HG03139 (cell line): ENCODE results near the gene NDUFAF7.
A peak's percentile ranks its signal among the peaks of the same experiment; 100 is the strongest.
"Not testable (repeated sequence)": the region's sequence is repeated elsewhere in the genome, so short reads cannot be mapped to it uniquely, and the experiment has no call there.

Experiments used
- ATAC-seq: cut with Tn5 transposase; IDR thresholded peaks from one replicate; pipeline ENCODE4 v1.9.1; 2021; ENCODE audit not compliant: unreplicated experiment

NDUFAF7 gene, protein sequence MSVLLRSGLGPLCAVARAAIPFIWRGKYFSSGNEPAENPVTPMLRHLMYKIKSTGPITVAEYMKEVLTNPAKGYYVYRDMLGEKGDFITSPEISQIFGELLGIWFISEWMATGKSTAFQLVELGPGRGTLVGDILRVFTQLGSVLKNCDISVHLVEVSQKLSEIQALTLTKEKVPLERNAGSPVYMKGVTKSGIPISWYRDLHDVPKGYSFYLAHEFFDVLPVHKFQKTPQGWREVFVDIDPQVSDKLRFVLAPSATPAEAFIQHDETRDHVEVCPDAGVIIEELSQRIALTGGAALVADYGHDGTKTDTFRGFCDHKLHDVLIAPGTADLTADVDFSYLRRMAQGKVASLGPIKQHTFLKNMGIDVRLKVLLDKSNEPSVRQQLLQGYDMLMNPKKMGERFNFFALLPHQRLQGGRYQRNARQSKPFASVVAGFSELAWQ

GRCh38 chr2:37231241-37232130 is at the start of gene NDUFAF7, which contains the start of gene CEBPZ:
NDUFAF7 (plus strand) TSS chr2:37231658; CDS start chr2:37231706, 48 bp downstream.
CEBPZ (minus strand) TSS chr2:37231596; CDS start chr2:37231567, 29 bp downstream.
- ATAC-seq = peak; percentile 95

DNA sequence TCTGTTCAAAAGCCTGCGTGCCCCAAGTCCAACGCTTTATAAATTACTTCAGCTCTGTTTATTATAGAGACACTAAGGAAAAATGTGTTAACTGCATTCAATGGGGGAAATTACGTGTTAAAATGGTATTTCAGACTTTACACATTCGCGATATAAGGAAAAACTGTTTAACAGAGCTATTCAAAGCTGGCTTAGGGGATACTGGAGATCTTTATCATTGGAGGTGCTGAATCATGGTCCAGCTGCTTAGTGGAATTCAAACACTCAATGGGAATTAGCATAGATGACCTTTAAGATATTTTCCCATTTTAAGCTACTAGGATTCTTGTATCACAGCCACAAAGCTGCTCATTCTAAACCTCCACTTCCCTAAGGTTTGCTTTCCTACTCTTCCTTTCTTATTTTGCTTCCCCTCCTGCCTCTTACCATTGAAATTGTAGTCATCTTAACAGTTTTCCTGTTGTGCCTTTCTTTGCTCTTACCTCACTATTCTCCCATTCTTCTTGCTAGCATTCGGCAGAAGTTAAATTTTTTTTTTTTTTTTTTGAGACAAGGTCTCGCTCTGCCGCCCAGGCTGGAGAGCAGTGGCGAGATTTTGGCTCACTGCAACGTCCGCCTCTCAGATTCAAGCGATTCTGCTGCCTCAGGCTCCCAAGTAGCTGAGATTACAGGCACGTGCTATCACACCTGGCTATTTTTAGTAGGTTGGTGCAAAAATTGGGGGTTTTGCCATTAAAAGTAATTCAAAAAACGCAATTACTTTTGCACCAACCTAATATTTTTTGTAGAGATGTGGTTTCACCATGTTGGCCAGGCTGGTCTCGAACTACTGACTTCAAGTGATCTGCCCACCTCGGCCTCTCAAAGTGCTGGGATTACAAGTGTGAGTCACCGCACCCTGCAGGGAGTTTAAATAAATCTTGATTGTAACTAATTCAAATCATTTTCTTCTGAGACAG is 49.5 kb upstream of the NDUFAF7 start:
- no peak for ATAC-seq

DNA sequence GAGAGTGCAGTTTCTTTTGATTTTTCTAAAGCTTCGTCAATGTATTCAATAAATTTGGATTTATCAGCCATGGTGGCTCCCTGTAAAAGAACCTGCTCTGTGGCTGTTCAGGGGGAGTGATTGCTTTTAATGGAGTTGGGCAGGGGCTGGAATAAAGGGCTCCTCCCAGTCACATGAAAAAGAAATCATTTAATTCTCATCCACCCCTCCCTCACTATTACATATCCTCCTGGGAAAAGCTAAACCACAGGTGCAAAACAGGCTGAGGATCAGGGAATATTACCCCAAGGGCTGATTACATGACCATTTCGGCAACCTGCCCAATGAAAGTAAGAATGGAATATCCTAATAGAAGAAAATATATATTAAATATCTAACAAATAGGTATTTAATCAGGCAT is 42.9 kb upstream of the NDUFAF7 start, which contains the start of gene SULT6B1:
TSS of gene SULT6B1 (minus strand) at position 101 of the 400 bp plus-strand sequence. CDS start at position 71, 30 bp downstream.
- ATAC-seq = no peak

DNA sequence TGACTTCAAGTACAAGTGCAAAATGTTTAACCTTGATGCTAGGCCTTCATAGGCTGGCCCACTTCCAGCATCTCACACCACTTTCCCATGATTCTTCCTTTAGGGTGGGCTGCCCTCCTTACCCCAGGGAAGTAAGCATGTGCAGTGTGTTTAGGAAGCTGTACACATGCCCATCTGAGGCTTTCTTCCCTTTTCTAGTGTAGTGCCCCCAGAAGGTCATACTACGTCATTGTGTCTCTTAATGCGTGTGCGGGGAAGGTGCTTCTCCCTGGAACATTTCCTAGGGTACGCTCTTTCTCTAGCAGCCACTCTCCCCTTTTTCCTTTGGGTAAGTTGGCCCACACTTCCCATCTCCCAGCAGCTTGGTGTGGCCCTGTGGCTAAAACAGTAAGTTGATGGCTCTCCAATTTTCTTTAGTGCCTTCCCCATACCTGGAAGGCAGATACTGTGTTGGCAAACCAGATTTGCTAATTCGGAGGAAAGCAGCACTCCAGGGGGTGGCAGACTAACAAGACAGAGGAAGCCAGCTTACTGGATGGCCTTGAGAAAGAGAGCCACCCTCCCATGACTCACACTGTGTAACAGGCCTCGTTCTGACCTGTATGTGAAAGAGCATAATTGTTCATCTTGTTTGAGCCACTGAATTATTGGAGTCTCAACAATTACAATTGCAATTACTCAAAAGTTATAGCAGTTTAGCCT is 41.9 kb upstream of the NDUFAF7 start:
- ATAC-seq = no peak

DNA sequence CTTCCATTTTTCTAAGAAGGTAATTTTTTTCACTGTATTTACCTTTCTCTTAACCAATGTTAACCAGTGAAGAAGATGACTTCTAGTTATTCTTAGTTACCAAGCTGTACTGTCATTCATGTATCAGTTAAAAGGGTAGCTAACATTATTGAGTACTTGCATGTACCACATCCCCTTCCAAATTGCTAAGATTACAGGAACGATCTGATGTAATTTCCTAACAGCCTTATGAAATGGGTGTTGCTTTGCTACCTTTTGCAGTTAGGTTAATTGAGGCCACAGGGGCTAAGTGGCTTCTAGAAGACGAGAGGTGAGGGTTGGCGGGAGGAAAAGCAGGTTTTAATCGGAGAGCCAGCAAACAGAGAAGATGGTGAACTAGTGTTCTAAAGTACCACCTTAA is 41.2 kb upstream of the NDUFAF7 start:
- ATAC-seq = no peak

DNA sequence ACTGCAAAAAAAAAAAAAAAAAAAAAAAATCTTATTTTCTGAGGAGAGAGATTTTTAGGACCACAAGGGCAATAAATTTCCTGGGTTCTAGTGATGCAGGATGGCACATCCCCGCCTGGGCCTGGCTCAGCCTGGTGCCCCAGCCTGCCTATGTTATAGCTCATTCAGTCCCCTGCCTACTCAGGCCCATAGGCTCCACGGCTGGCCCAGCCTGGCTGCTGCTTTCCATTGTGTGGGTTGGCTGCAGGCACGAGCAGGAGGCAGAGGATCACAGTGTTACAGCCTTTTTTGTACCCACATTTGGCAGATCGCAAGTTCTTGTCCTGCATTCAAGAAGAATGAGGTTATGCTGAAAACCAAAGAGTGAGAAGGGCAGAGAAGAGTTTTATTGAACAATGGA is 40.2 kb upstream of the NDUFAF7 start:
- ATAC-seq = no peak

GRCh38 chr2:37191747-37192146 is 39.7 kb upstream of the NDUFAF7 start:
- ATAC-seq = no peak

GRCh38 chr2:37192551-37192950 is 38.9 kb upstream of the NDUFAF7 start:
- no peak for ATAC-seq

DNA sequence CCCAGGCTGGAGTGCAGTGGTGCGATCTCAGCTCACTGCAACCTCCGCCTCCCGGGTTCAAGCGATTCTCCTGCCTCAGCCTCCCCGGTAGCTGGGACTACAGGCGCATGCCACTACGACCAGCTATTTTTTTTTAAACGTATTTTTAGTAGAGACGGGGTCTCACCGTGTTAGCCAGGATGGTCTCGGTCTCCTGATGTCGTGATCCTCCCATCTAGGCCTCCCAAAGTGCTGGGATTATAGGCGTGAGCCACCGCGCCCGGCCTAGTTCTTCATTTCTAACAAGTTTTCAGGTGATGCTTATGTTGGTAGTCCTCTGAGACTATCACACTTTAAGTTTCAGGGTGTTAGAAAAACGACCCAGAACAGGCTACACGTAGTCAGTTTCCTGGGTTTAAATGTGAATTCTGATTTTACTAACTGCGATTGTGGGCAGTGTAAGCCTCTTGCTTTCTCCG is 35.6 kb upstream of the NDUFAF7 start:
- ATAC-seq = not testable (repeated sequence)

GRCh38 chr2:37196320-37197195 is 34.9 kb upstream of the NDUFAF7 start, which contains the start of gene CEBPZOS:
CEBPZOS (plus strand) TSS chr2:37196496; CDS start chr2:37199705, 3,209 bp downstream.
- ATAC-seq = peak; percentile 71

DNA sequence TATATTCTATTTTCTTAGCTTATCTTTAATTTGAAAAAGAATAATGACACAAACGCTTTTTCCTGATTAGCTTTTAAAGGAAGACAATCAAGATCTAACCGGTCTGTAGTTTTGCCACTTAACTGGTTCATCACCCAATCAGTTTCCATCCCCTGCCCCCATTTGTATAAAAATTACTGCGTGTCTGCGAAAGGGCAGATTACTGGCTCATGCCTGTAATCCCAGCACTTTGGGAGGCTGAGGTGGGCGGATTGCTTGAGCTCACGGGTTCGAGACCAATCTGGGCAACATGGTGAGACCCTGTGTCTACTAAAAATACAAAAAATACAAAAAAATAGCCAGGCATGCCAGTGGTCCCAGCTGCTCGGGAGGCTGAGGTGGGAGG is 32.8 kb upstream of the NDUFAF7 start:
- ATAC-seq = no peak

DNA sequence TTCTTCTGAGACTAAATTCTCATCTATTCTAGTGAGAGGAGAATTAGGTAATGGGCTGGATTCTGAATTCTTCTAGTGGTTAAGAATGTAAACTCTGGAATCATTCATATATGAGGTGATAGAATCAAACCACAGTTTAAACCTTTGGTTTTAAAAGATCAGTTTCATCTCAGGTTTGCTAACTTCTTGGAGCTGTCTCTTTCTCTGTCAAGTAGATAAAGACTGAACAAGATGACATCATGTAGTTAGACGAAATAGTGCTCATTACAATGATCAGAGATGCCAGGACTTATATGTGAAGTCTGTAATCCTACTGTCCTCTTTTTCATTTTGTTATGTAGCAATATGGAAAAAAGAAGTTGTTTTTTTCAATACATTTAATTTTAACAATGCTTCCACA is 30.2 kb upstream of the NDUFAF7 start:
- ATAC-seq = no peak

DNA sequence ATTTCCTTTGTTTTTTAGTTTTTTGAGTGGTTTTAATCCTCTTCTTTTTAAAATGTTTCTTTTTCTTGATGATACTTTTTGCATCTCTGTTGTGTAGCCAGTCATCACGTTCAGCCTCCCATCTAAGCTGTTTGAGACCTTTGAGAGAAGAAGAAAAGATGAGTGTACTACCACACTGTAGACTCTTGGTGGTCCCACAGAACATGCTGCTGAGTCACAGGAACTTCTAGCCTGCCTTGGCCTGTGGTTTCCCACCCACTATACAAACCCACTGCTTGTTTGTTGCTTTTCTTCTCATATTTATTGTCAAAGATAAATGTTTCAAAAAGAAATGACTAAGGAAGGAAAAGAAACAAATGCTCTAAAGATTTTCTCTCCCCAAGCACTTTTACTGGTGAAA is 29.7 kb upstream of the NDUFAF7 start:
- no peak for ATAC-seq

- ATAC-seq = no peak
Measured at GRCh38 chr2:37203708-37204107, 27.8 kb upstream of the NDUFAF7 start.

GRCh38 chr2:37205071-37205661 is 26.3 kb upstream of the NDUFAF7 start:
- ATAC-seq = not testable (repeated sequence)

DNA sequence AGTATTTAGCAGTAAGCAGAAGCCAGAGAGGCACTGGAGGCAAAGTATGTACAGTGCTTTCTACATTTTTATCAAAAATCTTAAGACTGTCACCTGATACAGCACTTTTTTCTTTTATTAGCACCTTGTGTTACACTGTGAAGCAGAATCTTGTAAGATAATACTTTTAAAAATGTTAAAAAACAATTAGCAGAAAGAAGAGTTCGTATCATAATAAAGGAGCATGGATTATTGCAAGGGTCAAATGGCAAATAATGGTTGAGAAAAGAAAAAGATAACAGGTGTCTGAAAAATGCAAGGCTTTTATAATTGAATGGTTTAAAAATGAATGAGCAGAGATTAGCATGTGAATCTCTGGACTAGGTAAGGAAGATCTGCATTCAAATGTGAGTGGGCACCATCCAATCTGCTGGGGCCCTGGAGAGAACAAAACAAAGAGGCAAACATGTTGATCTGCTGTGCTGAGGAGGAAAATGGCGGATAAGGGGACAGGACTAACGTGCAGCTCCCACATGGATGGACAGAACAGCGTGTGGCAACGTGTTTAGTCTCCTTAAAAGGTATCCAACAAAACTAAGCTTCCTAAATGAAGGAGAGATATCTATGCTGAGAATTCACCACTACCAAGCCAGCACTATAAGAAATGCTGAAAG is 25.6 kb upstream of the NDUFAF7 start:
- no peak for ATAC-seq

- ATAC-seq = not testable (repeated sequence)
Measured at GRCh38 chr2:37206760-37207159, 24.7 kb upstream of the NDUFAF7 start.

GRCh38 chr2:37211212-37211611 is 20.2 kb upstream of the NDUFAF7 start:
- no peak for ATAC-seq
